ENCODE results near the gene RNF151.
A peak's percentile ranks its signal among the peaks of the same experiment; 100 is the strongest.

DNA sequence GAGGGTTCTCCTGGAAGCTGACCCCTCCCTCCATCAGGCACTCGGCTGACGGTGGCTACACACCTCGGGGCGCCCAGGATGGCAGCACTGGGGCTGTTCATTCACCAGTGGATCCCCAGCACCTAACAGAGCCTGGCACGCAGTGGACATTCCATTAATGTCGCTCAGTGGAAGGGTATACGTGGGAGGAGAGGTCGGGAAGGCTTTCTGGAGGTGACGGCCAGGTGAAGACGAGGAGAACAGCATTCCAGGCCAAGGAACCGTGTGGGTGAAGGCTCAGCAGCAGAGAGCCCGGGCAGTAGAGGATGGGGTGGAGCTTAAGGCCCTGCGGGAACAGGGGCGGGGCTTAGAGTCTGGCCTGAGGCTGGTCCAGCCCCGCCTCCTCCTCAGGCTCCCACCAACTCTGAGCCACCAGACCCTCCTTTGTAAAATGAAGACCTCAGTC is 45.9 kb upstream of the RNF151 start:
- TF ChIP-seq CTCF (IDR thresholded peaks at IDR 0.05; ENCODE audit: insufficient read depth, low read depth, low read length) (no peak), EZH2 (IDR thresholded peaks at IDR 0.05; ENCODE audit: insufficient read depth, low read length) (peak; percentile 51)

Measured in astrocyte (in vitro differentiated cells and primary cell).